AG04450 (cell line): ENCODE results near the gene GHRL. TPM values are rescaled to one million over a fixed set of nuclear protein-coding genes. Genes with fewer than 3 reads are reported as not detected.

Experiments used
- CTCF ChIA-PET: fragments of 300-600, 350-600 bp; formaldehyde crosslinking; extraction: SDS; loops from one replicate; lab custom pipeline; 2022; ENCODE audit warnings: antibody characterized with exemption, inconsistent platforms; lab: Charles Lee
- POLR2A ChIA-PET: fragments of 350-600 bp; formaldehyde crosslinking; extraction: SDS; loops from one replicate; lab custom pipeline; 2021; ENCODE audit warnings: antibody characterized with exemption, inconsistent platforms; lab: Yijun Ruan, JAX
- DNase-seq: peaks from one replicate; pipeline ENCODE4 v3.0.0-alpha.2; 2011; ENCODE audit warnings: low read depth, low spot score
- H3K27ac ChIP-seq: one replicate; pipeline ENCODE4 v1.5.1; 2012; ENCODE audit warnings: low read depth, low read length, control low read depth
- H3K27me3 ChIP-seq: one replicate; pipeline ENCODE4 v1.6.0; 2012; ENCODE audit warnings: low read length; ENCODE audit not compliant: control insufficient read depth, insufficient read depth
- H3K4me3 ChIP-seq: 2 replicates; pipeline ENCODE4 v1.5.1; 2011; ENCODE audit warnings: mild to moderate bottlenecking, low read depth, low read length, control low read depth
- H3K9me3 ChIP-seq: 2 replicates; pipeline ENCODE4 v1.5.1; 2012; ENCODE audit warnings: low read length; ENCODE audit not compliant: control insufficient read depth, insufficient read depth
- CTCF ChIP-seq: IDR thresholded peaks from 2 replicates; pipeline ENCODE4 v1.5.1; 2011; ENCODE audit warnings: low read depth, low read length, control low read depth, inconsistent platforms
- polyA plus RNA-seq: library from polyadenylated mRNA; depleted of rRNA; stranded (reverse); fragments of >200 nt; gene quantifications from 2 replicates; pipeline ENCODE4 v1.2.3, GENCODE V29; 2011

GHRL gene
- polyA plus RNA-seq, 1 experiment: not detected

GRCh38 chr3:10247679-10248183 is 45.0 kb downstream of the GHRL start:
- DNase-seq: no peak
- Histone ChIP-seq H3K27me3 (no peaks in the 10 kb centered on the region), H3K27ac (peak overlapping the region; percentile 21), H3K4me3 (peak overlapping the region; percentile 87), H3K9me3 (peaks cover 17% of the 10 kb centered on the region)
- ChIA-PET POLR2A (interaction anchor here (0.5 to 1.0 kb wide), 5 partner anchors 16 to 233 kb away, joined by 3 to 5 read pairs (median 4); partner anchors contain the start of gene VHL), CTCF (interaction anchor here (0.7 to 1.6 kb wide), 5 partner anchors 9 to 402 kb away, joined by 3 to 8 read pairs (median 4); no protein-coding TSS in a partner anchor)
- TF ChIP-seq CTCF: no peak

GRCh38 chr3:10245081-10245712 is 47.5 kb downstream of the GHRL start:
- CTCF ChIA-PET: no interaction called here

GRCh38 chr3:10244009-10244408 is 48.7 kb downstream of the GHRL start:
- DNase-seq: no peak
- Histone ChIP-seq H3K27ac (no peak overlapping the region), H3K27me3 (no peaks in the 10 kb centered on the region), H3K9me3 (peaks cover 17% of the 10 kb centered on the region), H3K4me3 (no peak overlapping the region)
- CTCF ChIA-PET: no interaction called here
- no peak for TF ChIP-seq CTCF
- POLR2A ChIA-PET: no interaction called here

More at GRCh38 chr3:10245081-10245712, 47.5 kb downstream of the GHRL start:
- peaks cover 17% of the 10 kb centered on the region for H3K9me3 ChIP-seq
- H3K27ac ChIP-seq: no peak overlapping the region
- no peak overlapping the region for H3K4me3 ChIP-seq
- H3K27me3 ChIP-seq: no peaks in the 10 kb centered on the region
- DNase-seq: no peak
- TF ChIP-seq CTCF: no peak
- POLR2A ChIA-PET: no interaction called here

GRCh38 chr3:10242182-10243065 is 50.3 kb downstream of the GHRL start:
- DNase-seq: no peak
- no peak for TF ChIP-seq CTCF
- Histone ChIP-seq H3K27me3 (no peaks in the 10 kb centered on the region), H3K27ac (peak overlapping the region; percentile 31), H3K4me3 (no peak overlapping the region), H3K9me3 (peaks cover 17% of the 10 kb centered on the region)
- ChIA-PET POLR2A (no interaction called here), CTCF (interaction anchor here (0.6 to 0.8 kb wide), 3 partner anchors 195 to 310 kb away, joined by 4 read pairs; no protein-coding TSS in a partner anchor)
